ENCODE measurements around the gene LGALS13. TPM values are rescaled to one million over a fixed set of nuclear protein-coding genes. Genes with fewer than 3 reads are reported as not detected.

Gene LGALS13
- total and polyA plus RNA-seq, 2 of the 8 experiments (the other 6 are each of a cell fraction or from before 2014, with no cell fraction given): not detected

GRCh38 chr19:39641773-39642172 is 39.4 kb downstream of the LGALS13 start:
- Histone ChIP-seq H2AFZ (ENCODE audit: low read length) (no peak overlapping the region), H3K4ac (replicated peaks; ENCODE audit: insufficient read length, low read depth, low read length) (no peak overlapping the region), H2BK20ac (ENCODE audit: low read length) (no peak overlapping the region), H3K79me2 (ENCODE audit: control insufficient read depth in 1 of 2, insufficient read depth in 2 of 2, low read length in 2 of 2) (no peaks in the 10 kb centered on the region), H2BK5ac (ENCODE audit: low read depth, low read length) (no peak overlapping the region), H3K9me3 (ENCODE audit: insufficient read depth in 2 of 2, low read depth in 1 of 2, low read length in 1 of 2) (no peaks in the 10 kb centered on the region), H2AK5ac (ENCODE audit: low read depth, low read length) (no peak overlapping the region), H2BK120ac (replicated peaks; ENCODE audit: low read depth, low read length) (no peak overlapping the region), H3K56ac (replicated peaks; ENCODE audit: insufficient read length, low read depth, low read length) (no peak overlapping the region), H3K23me2 (ENCODE audit: low read depth, low read length) (no peaks in the 10 kb centered on the region), H3K79me1 (ENCODE audit: low read depth, low read length) (no peaks in the 10 kb centered on the region), H3K9ac (replicated peaks in 1 of 4; ENCODE audit: extremely low read depth in 1 of 4, low read depth in 3 of 4, low read length in 3 of 4) (no peak overlapping the region), H3K4me3 (ENCODE audit: extremely low read depth in 1 of 4, insufficient read depth in 2 of 4, low read depth in 3 of 4, low read length in 4 of 4) (no peak overlapping the region), H3K4me1 (replicated peaks in 1 of 4; ENCODE audit: control insufficient read depth in 3 of 4, insufficient read depth in 4 of 4, low read length in 3 of 4) (no peaks in the 10 kb centered on the region), H3K36me3 (ENCODE audit: control insufficient read depth in 2 of 4, insufficient read depth in 4 of 4, low read length in 3 of 4) (no peaks in the 10 kb centered on the region), H3K14ac (ENCODE audit: insufficient read length) (no peak overlapping the region), H4K5ac (ENCODE audit: insufficient read length, low read depth, low read length) (no peak overlapping the region), H3K27ac (ENCODE audit: low read depth, low read length) (no peak overlapping the region), H4K91ac (replicated peaks; ENCODE audit: insufficient read length, low read length) (no peak overlapping the region), H2BK15ac (ENCODE audit: low read length) (no peak overlapping the region), H2BK12ac (ENCODE audit: low read depth, low read length) (no peak overlapping the region), H4K8ac (ENCODE audit: extremely low read depth, insufficient read depth, low read length) (no peak overlapping the region), H4K20me1 (replicated peaks in 1 of 2; ENCODE audit: control insufficient read depth in 1 of 2, insufficient read depth in 2 of 2, low read length in 2 of 2) (no peaks in the 10 kb centered on the region), H3K4me2 (ENCODE audit: insufficient read depth in 1 of 2, low read depth in 2 of 2, low read length in 2 of 2) (no peak overlapping the region), H3K23ac (ENCODE audit: insufficient read length) (no peak overlapping the region), H3K27me3 (replicated peaks in 1 of 4; ENCODE audit: control insufficient read depth in 3 of 4, extremely low read depth in 1 of 4, insufficient read depth in 3 of 4, low read length in 3 of 4) (0 out of 7 replicates have a peak, but pooled peaks cover 0 to 2% (median 0%) of the 10 kb centered on the region in 4 experiments), H3K18ac (ENCODE audit: extremely low read depth, low read length) (no peak overlapping the region)
- CTCF ChIA-PET (ENCODE audit: partially characterized antibody): no interaction called here
- POLR2A ChIA-PET (ENCODE audit: partially characterized antibody): no interaction called here
- DNase-seq (ENCODE audit: low read depth in 1 of 2, low spot score in 2 of 2) (no peak), FAIRE-seq (no peak)
- WGBS, 2 experiments (ENCODE audit: extremely low coverage in 1 of 2, insufficient coverage in 1 of 2, insufficient read length in 1 of 2, insufficient replicate concordance in 2 of 2, low coverage in 1 of 2, low lambda C conversion rate in 2 of 2, missing lambda C conversion rate in 1 of 2): 74% methylated on average over 1 of the region's 1 CpG; no CpG with 5 or more reads in 1 of the 2 experiments
- TF ChIP-seq SRF (IDR thresholded peaks at IDR 0.05; ENCODE audit: low read depth, low read length) (no peak), KDM1A (IDR thresholded peaks at IDR 0.05; ENCODE audit: borderline replicate concordance, low read length) (no peak), PHF8 (conservative IDR thresholded peaks at IDR 0.05; ENCODE audit: low read depth, low read length) (no peak), RAD21 (IDR thresholded peaks at IDR 0.05 in 1 of 2, conservative IDR thresholded peaks at IDR 0.05 in 1 of 2; ENCODE audit: low read depth in 2 of 2, low read length in 2 of 2) (no peak), RXRA (IDR thresholded peaks at IDR 0.05; ENCODE audit: insufficient read depth, low read depth, low read length) (no peak), TAF1 (IDR thresholded peaks at IDR 0.05; ENCODE audit: low read depth, low read length) (no peak), TEAD4 (IDR thresholded peaks at IDR 0.05; ENCODE audit: low read depth, low read length) (no peak), NANOG (IDR thresholded peaks at IDR 0.05; ENCODE audit: insufficient read depth, low read depth, low read length, poor library complexity, severe bottlenecking) (no peak), SAP30 (IDR thresholded peaks at IDR 0.05; ENCODE audit: insufficient read depth, insufficient replicate concordance, low read length) (no peak), CTBP2 (IDR thresholded peaks at IDR 0.05; ENCODE audit: borderline replicate concordance, insufficient read depth, insufficient read length, low read length) (no peak), BCL11A (IDR thresholded peaks at IDR 0.05; ENCODE audit: low read depth in 2 of 2, low read length in 2 of 2) (no peak), TCF12 (IDR thresholded peaks at IDR 0.05; ENCODE audit: low read depth, low read length) (no peak), HDAC6 (IDR thresholded peaks at IDR 0.05; ENCODE audit: low read depth, low read length) (no peak), SIRT6 (IDR thresholded peaks at IDR 0.05; ENCODE audit: low read length) (no peak), GABPA (IDR thresholded peaks at IDR 0.05; ENCODE audit: borderline replicate concordance, insufficient read depth, low read length) (no peak)

Data from H1 (cell line).